Measurements from ENCODE around the gene LRRC45.

- TF ChIP-seq CTCF (conservative IDR thresholded peaks at IDR 0.05) (no peak), ZFX (IDR thresholded peaks at IDR 0.05) (no peak)
Measured at GRCh38 chr17:82053556-82054263, 30.6 kb downstream of the LRRC45 start.
